SK-N-SH treated with all-trans-retinoic acid at 6 μM for 48 hours (cell line): ENCODE measurements around the gene RAPGEF1.

ENCODE experiments used
- ARNTL ChIP-seq: fragments of 450-650 bp; formaldehyde crosslinking; IDR thresholded peaks from 2 replicates; pipeline ENCODE4 v1.5.0; 2020; ENCODE audit warnings: low read depth, mild to moderate bottlenecking, moderate library complexity, borderline replicate concordance
- CREB5 ChIP-seq: fragments of 250-450 bp; sonication (Bioruptor Pico); IDR thresholded peaks from 2 replicates; pipeline ENCODE4 v1.5.1; 2020; ENCODE audit warnings: low read depth, mild to moderate bottlenecking, moderate library complexity
- ESRRG ChIP-seq: fragments of 250-450 bp; sonication (Bioruptor Pico); IDR thresholded peaks from 2 replicates; pipeline ENCODE4 v1.6.1; 2021; ENCODE audit warnings: mild to moderate bottlenecking
- GLIS3 ChIP-seq: fragments of 250-450 bp; sonication (Bioruptor Pico); IDR thresholded peaks from 2 replicates; pipeline ENCODE4 v1.5.0; 2020; ENCODE audit warnings: mild to moderate bottlenecking, moderate library complexity
- ISL1 ChIP-seq: fragments of 250-450 bp; sonication (Bioruptor Pico); IDR thresholded peaks from 2 replicates; pipeline ENCODE4 v2.1.2; 2022; ENCODE audit warnings: mild to moderate bottlenecking, moderate library complexity
- PATZ1 ChIP-seq: fragments of 250-450 bp; sonication (Bioruptor Pico); IDR thresholded peaks from 2 replicates; pipeline ENCODE4 v1.8.0; 2020; ENCODE audit warnings: mild to moderate bottlenecking, moderate library complexity, borderline replicate concordance
- RARB ChIP-seq: fragments of 250-450 bp; sonication (Bioruptor Pico); IDR thresholded peaks from 2 replicates; pipeline ENCODE4 v1.8.0; 2021; ENCODE audit warnings: mild to moderate bottlenecking, moderate library complexity
- ZC3H10 ChIP-seq: fragments of 250-450 bp; sonication (Bioruptor Pico); IDR thresholded peaks from 2 replicates; pipeline ENCODE4 v1.5.1; 2021; ENCODE audit warnings: mild to moderate bottlenecking, moderate library complexity
- ZFP3 ChIP-seq: fragments of 250-450 bp; sonication (Bioruptor Pico); IDR thresholded peaks from 2 replicates; pipeline ENCODE4 v1.5.0; 2020; ENCODE audit warnings: mild to moderate bottlenecking, moderate library complexity
- ZFP30 ChIP-seq: fragments of 450-650 bp; formaldehyde crosslinking; IDR thresholded peaks from 2 replicates; pipeline ENCODE4 v1.5.0; 2022; ENCODE audit warnings: mild to moderate bottlenecking, moderate library complexity
- TF ChIP-seq, protein P1 (sequence below): fragments of 250-450 bp; sonication (Bioruptor Pico); IDR thresholded peaks from 2 replicates; pipeline ENCODE4 v1.5.0; 2020; ENCODE audit warnings: mild to moderate bottlenecking, moderate library complexity

DNA sequence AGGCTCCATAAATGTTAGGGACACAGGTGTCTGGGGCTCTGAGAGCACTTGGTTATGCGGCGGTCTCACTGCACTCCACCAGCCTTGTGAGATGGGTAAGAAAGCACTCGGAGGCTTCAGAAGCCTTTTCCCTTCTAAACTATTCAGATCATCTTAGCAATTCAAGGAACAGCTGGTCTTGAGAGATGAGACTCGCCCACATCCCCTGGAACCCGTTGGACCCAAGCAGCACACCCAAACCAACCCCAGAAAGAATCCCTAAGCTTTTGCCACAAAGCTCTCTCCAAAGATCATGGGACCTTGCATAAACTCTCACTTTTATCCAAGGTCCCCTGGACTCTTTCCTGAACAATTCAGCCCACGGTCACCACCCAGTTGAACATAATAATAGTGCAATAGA lies 90.2 kb downstream of the RAPGEF1 start:
- TF ChIP-seq, protein P1, sequence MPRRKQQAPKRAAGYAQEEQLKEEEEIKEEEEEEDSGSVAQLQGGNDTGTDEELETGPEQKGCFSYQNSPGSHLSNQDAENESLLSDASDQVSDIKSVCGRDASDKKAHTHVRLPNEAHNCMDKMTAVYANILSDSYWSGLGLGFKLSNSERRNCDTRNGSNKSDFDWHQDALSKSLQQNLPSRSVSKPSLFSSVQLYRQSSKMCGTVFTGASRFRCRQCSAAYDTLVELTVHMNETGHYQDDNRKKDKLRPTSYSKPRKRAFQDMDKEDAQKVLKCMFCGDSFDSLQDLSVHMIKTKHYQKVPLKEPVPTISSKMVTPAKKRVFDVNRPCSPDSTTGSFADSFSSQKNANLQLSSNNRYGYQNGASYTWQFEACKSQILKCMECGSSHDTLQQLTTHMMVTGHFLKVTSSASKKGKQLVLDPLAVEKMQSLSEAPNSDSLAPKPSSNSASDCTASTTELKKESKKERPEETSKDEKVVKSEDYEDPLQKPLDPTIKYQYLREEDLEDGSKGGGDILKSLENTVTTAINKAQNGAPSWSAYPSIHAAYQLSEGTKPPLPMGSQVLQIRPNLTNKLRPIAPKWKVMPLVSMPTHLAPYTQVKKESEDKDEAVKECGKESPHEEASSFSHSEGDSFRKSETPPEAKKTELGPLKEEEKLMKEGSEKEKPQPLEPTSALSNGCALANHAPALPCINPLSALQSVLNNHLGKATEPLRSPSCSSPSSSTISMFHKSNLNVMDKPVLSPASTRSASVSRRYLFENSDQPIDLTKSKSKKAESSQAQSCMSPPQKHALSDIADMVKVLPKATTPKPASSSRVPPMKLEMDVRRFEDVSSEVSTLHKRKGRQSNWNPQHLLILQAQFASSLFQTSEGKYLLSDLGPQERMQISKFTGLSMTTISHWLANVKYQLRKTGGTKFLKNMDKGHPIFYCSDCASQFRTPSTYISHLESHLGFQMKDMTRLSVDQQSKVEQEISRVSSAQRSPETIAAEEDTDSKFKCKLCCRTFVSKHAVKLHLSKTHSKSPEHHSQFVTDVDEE (CRISPR knock-in tag) = no peak
- TF ChIP-seq GLIS3 (no peak), ZFP3 (CRISPR knock-in tag) (no peak), PATZ1 (CRISPR knock-in tag) (no peak), CREB5 (no peak), ISL1 (CRISPR knock-in tag) (no peak), ZC3H10 (CRISPR knock-in tag) (no peak), RARB (CRISPR knock-in tag) (no peak), ARNTL (no peak), ESRRG (CRISPR knock-in tag) (no peak), ZFP30 (CRISPR knock-in tag) (no peak)
